H1 (cell line): ENCODE data around the gene DIAPH1. TPM values are rescaled to one million over a fixed set of nuclear protein-coding genes. Genes with fewer than 3 reads are reported as not detected.

Source experiments
- CTCF ChIA-PET: fragments of 300-600 bp; sonication (Branson Sonifier 250); formaldehyde crosslinking; loops from one replicate; lab custom pipeline; 2021; ENCODE audit not compliant: partially characterized antibody; lab: Charles Lee
- POLR2A ChIA-PET: fragments of 300-600 bp; sonication (Branson Sonifier 250); formaldehyde crosslinking; loops from one replicate; lab custom pipeline; 2021; ENCODE audit warnings: inconsistent platforms; ENCODE audit not compliant: partially characterized antibody; lab: Charles Lee
- DNase-seq, 2 experiments: peaks; one replicate each; pipeline versions ENCODE4 v3.0.0 to v3.0.0-alpha.2; 2010 to 2022; ENCODE audit warnings: low spot score in 2 of 2, low read depth in 1 of 2, mixed read lengths in 1 of 2
- FAIRE-seq: peaks from 2 replicates; lab custom pipeline; 2011; peaks lifted over from hg19 to GRCh38; lab: Jason Lieb, UNC
- H2AFZ ChIP-seq: 2 replicates; pipeline ENCODE4 v1.8.1; 2012; ENCODE audit warnings: low read length, inconsistent platforms
- H2AK5ac ChIP-seq: 2 replicates; pipeline ENCODE4 v1.6.1; 2013; ENCODE audit warnings: low read depth, low read length
- H2BK120ac ChIP-seq: replicated peaks from 2 replicates; pipeline ENCODE3; 2013; ENCODE audit warnings: low read depth, low read length, inconsistent platforms
- H2BK12ac ChIP-seq: 2 replicates; pipeline ENCODE4 v1.6.1; 2013; ENCODE audit warnings: low read depth, low read length
- H2BK15ac ChIP-seq: 2 replicates; pipeline ENCODE4 v1.6.1; 2013; ENCODE audit warnings: low read length
- H2BK20ac ChIP-seq: 2 replicates; pipeline ENCODE4 v1.6.1; 2013; ENCODE audit warnings: low read length
- H2BK5ac ChIP-seq: 2 replicates; pipeline ENCODE4 v1.6.1; 2013; ENCODE audit warnings: low read depth, low read length
- H3K14ac ChIP-seq: 2 replicates; pipeline ENCODE4 v1.6.1; 2013; ENCODE audit warnings: inconsistent platforms; ENCODE audit not compliant: insufficient read length
- H3K18ac ChIP-seq: 2 replicates; pipeline ENCODE4 v1.6.1; 2013; ENCODE audit warnings: low read length; ENCODE audit errors: extremely low read depth
- H3K23ac ChIP-seq: 2 replicates; pipeline ENCODE4 v1.6.1; 2013; ENCODE audit warnings: inconsistent platforms; ENCODE audit not compliant: insufficient read length
- H3K23me2 ChIP-seq: 2 replicates; pipeline ENCODE4 v1.6.1; 2013; ENCODE audit warnings: low read depth, low read length
- H3K27ac ChIP-seq: 2 replicates; pipeline ENCODE4 v1.6.1; 2011; ENCODE audit warnings: low read depth, low read length, inconsistent platforms
- H3K27me3 ChIP-seq, 4 experiments: replicated peaks in 1 of 4; 1 replicate in 1 of 4; 2 replicates in 3 of 4; pipeline versions ENCODE4 v1.6.1 to v1.8.1; 2011 to 2013; ENCODE audit warnings: low read length in 3 of 4, mild to moderate bottlenecking in 3 of 4, inconsistent platforms in 2 of 4, mixed read lengths in 2 of 4, moderate library complexity in 1 of 4; ENCODE audit not compliant: control insufficient read depth in 3 of 4, insufficient read depth in 3 of 4; ENCODE audit errors: extremely low read depth in 1 of 4
- H3K36me3 ChIP-seq, 4 experiments: 2 replicates each; pipeline versions ENCODE4 v1.6.1 to v1.8.1; 2011 to 2013; ENCODE audit warnings: mild to moderate bottlenecking in 4 of 4, low read length in 3 of 4, moderate library complexity in 2 of 4, control low read depth in 1 of 4, inconsistent platforms in 1 of 4; ENCODE audit not compliant: insufficient read depth in 4 of 4, control insufficient read depth in 2 of 4
- H3K4ac ChIP-seq: replicated peaks from 2 replicates; pipeline ENCODE3; 2013; ENCODE audit warnings: low read length, low read depth, mixed read lengths, inconsistent platforms; ENCODE audit not compliant: insufficient read length
- H3K4me1 ChIP-seq, 4 experiments: replicated peaks in 1 of 4; 1 replicate in 1 of 4; 2 replicates in 3 of 4; pipeline versions ENCODE4 v1.6.1 to v1.8.1; 2011 to 2013; ENCODE audit warnings: low read length in 3 of 4, inconsistent platforms in 2 of 4, mixed read lengths in 1 of 4; ENCODE audit not compliant: insufficient read depth in 4 of 4, control insufficient read depth in 3 of 4
- H3K4me2 ChIP-seq, 2 experiments: 2 replicates each; pipeline versions ENCODE4 v1.6.1 to v1.8.1; 2011 to 2013; ENCODE audit warnings: low read depth in 2 of 2, low read length in 2 of 2, control low read depth in 1 of 2, inconsistent platforms in 1 of 2, mild to moderate bottlenecking in 1 of 2; ENCODE audit not compliant: insufficient read depth in 1 of 2
- H3K4me3 ChIP-seq, 4 experiments: fragments of 200-600, 300-600 bp in 1 of 4; sonication (generic), shearing (Covaris generic), sonication (Bioruptor Twin) in 1 of 4; 2 replicates each; pipeline versions ENCODE4 v1.5.1 to v1.8.1; 2011 to 2016; ENCODE audit warnings: low read length in 4 of 4, low read depth in 3 of 4, control low read depth in 2 of 4, inconsistent platforms in 2 of 4, mild to moderate bottlenecking in 2 of 4, mixed read lengths in 1 of 4, moderate library complexity in 1 of 4; ENCODE audit not compliant: insufficient read depth in 2 of 4; ENCODE audit errors: extremely low read depth in 1 of 4
- H3K56ac ChIP-seq: replicated peaks from 2 replicates; pipeline ENCODE3; 2013; ENCODE audit warnings: low read depth, mild to moderate bottlenecking, mixed read lengths, low read length, inconsistent platforms; ENCODE audit not compliant: insufficient read length
- H3K79me1 ChIP-seq: 2 replicates; pipeline ENCODE4 v1.6.1; 2013; ENCODE audit warnings: low read depth, low read length, control low read depth
- H3K79me2 ChIP-seq, 2 experiments: 2 replicates each; pipeline versions ENCODE4 v1.6.1 to v1.8.1; 2012 to 2013; ENCODE audit warnings: low read length in 2 of 2, mild to moderate bottlenecking in 2 of 2, inconsistent platforms in 1 of 2; ENCODE audit not compliant: insufficient read depth in 2 of 2, control insufficient read depth in 1 of 2
- H3K9ac ChIP-seq, 4 experiments: replicated peaks in 1 of 4; 1 replicate in 1 of 4; 2 replicates in 3 of 4; pipeline versions ENCODE4 v1.6.1 to v1.8.1; 2011 to 2013; ENCODE audit warnings: low read depth in 3 of 4, low read length in 3 of 4, control low read depth in 2 of 4, mild to moderate bottlenecking in 2 of 4, moderate library complexity in 2 of 4, inconsistent platforms in 1 of 4; ENCODE audit errors: extremely low read depth in 1 of 4
- H3K9me3 ChIP-seq, 2 experiments: 2 replicates each; pipeline versions ENCODE4 v1.6.1 to v1.8.1; 2012 to 2013; ENCODE audit warnings: mild to moderate bottlenecking in 2 of 2, moderate library complexity in 2 of 2, control low read depth in 1 of 2, inconsistent platforms in 1 of 2, low read depth in 1 of 2, low read length in 1 of 2, mixed read lengths in 1 of 2; ENCODE audit not compliant: insufficient read depth in 2 of 2
- H4K20me1 ChIP-seq, 2 experiments: replicated peaks in 1 of 2; 2 replicates each; pipeline versions ENCODE3 to v1.8.1; 2011 to 2013; ENCODE audit warnings: inconsistent platforms in 2 of 2, low read length in 2 of 2, mild to moderate bottlenecking in 1 of 2; ENCODE audit not compliant: insufficient read depth in 2 of 2, control insufficient read depth in 1 of 2
- H4K5ac ChIP-seq: 2 replicates; pipeline ENCODE4 v1.6.1; 2013; ENCODE audit warnings: low read length, low read depth, mixed read lengths, inconsistent platforms; ENCODE audit not compliant: insufficient read length
- H4K8ac ChIP-seq: 2 replicates; pipeline ENCODE4 v1.8.0; 2013; ENCODE audit warnings: mild to moderate bottlenecking, moderate library complexity, low read length, inconsistent platforms; ENCODE audit not compliant: insufficient read depth; ENCODE audit errors: extremely low read depth
- H4K91ac ChIP-seq: replicated peaks from 2 replicates; pipeline ENCODE3; 2013; ENCODE audit warnings: low read length, mixed read lengths, inconsistent platforms; ENCODE audit not compliant: insufficient read length
- RXRA ChIP-seq: IDR thresholded peaks from 2 replicates; pipeline ENCODE4 v1.6.1; 2011; ENCODE audit warnings: low read depth, mild to moderate bottlenecking, low read length, moderate library complexity; ENCODE audit not compliant: insufficient read depth
- SUZ12 ChIP-seq: fragments of 200-600 bp; sonication (generic); IDR thresholded peaks from 2 replicates; pipeline ENCODE4 v1.6.1; 2012; ENCODE audit warnings: mild to moderate bottlenecking, inconsistent platforms, low read length, moderate library complexity, mixed read lengths
- TAF1 ChIP-seq: IDR thresholded peaks from 2 replicates; pipeline ENCODE4 v1.6.1; 2011; ENCODE audit warnings: mild to moderate bottlenecking, low read depth, low read length
- WGBS, 2 experiments: shearing (Covaris generic) in 1 of 2; methylation state at CpG; one replicate each; pipeline versions ENCODE4 v1.1.6 to v1.1.7; 2013 to 2015; ENCODE audit warnings: low lambda C conversion rate in 2 of 2, mixed read lengths in 2 of 2, inconsistent platforms in 1 of 2, low coverage in 1 of 2, missing lambda C conversion rate in 1 of 2; ENCODE audit not compliant: insufficient replicate concordance in 2 of 2, insufficient coverage in 1 of 2, insufficient read length in 1 of 2; ENCODE audit errors: extremely low coverage in 1 of 2, missing lambda C conversion rate in 1 of 2; 5-methylcytosine and 5-hydroxymethylcytosine counted together
- polyA plus RNA-seq, 7 experiments: library from polyadenylated mRNA; depleted of rRNA in 3 of 7; stranded (reverse) in 5 of 7; unstranded in 2 of 7; fragments of >200 nt in 5 of 7; fragments of 200-250 nt in 2 of 7; gene quantifications; 1 replicate in 5 of 7; 2 replicates in 1 of 7; 4 replicates in 1 of 7; pipeline versions ENCODE4 v1.2.1 to v1.2.3, GENCODE V29; 2011 to 2013; ENCODE audit warnings: missing spikeins in 2 of 7, mixed read lengths in 2 of 7
- total RNA-seq: library from RNA; stranded (reverse); fragmentation: NEBNext Ultra II Directional; extraction: Animal tissue kit (Norgen Biotek cat#: 25700); gene quantifications from 2 replicates; pipeline ENCODE4 v1.2.1, GENCODE V29; 2021

Gene DIAPH1
- total and polyA plus RNA-seq, 2 of the 8 experiments (the other 6 are each of a cell fraction or from before 2014, with no cell fraction given): 61.2 to 114 TPM

- POLR2A ChIA-PET: interaction anchor here (1.4 to 1.6 kb wide), 2 partner anchors 16 to 37 kb away, joined by 4 to 5 read pairs; no protein-coding TSS in a partner anchor
- CTCF ChIA-PET: interaction anchor here (0.8 to 8.6 kb wide), 31 partner anchors 12 to 342 kb away, joined by 3 to 218 read pairs (median 6); partner anchors contain the start of genes PCDHB10, PCDHB12, PCDHB15 and PCDHB5
Observed at GRCh38 chr5:141477044-141477575, 141.7 kb downstream of the DIAPH1 start.

More at GRCh38 chr5:141477044-141477575, 141.7 kb downstream of the DIAPH1 start:
- peaks cover 0 to 5% (median 3%) of the 10 kb centered on the region in 4 experiments; a peak in 4 of 7 replicates for H3K4me1 ChIP-seq
- no peak overlapping the region for H2BK12ac ChIP-seq
- no peaks in the 10 kb centered on the region for H3K79me1 ChIP-seq
- H2BK5ac ChIP-seq: no peak overlapping the region
- H3K27ac ChIP-seq: no peak overlapping the region
- H3K4me3 ChIP-seq: peak overlapping the region; percentile 68 to 85 (median 74); a peak in 5 of 8 replicates
- no peak overlapping the region for H2BK20ac ChIP-seq
- no peak for FAIRE-seq
- H3K23me2 ChIP-seq: no peaks in the 10 kb centered on the region; the same call in 1 of the 2 replicates
- no peak overlapping the region for H3K4ac ChIP-seq
- H2AK5ac ChIP-seq: no peak overlapping the region
- no peak overlapping the region for H3K9ac ChIP-seq
- H4K91ac ChIP-seq: no peak overlapping the region
- TF ChIP-seq RXRA: no peak
- TF ChIP-seq SUZ12: peak; percentile 11; the same call in 1 of the 2 replicates
- no peak for TF ChIP-seq TAF1
- no peak overlapping the region for H4K5ac ChIP-seq
- no peak overlapping the region for H3K23ac ChIP-seq
- H2BK15ac ChIP-seq: no peak overlapping the region
- 87% methylated on average over 24 of the region's 24 CpGs; no CpG with 5 or more reads in 1 of the 2 experiments for WGBS, 2 experiments
- peaks cover 11 to 24% (median 23%) of the 10 kb centered on the region in 4 experiments for H3K27me3 ChIP-seq
- H3K4me2 ChIP-seq: peak overlapping the region; percentile 98 to 100
- DNase-seq: no peak
- peaks cover 0 to 14% of the 10 kb centered on the region in 2 experiments for H4K20me1 ChIP-seq
- H3K79me2 ChIP-seq: no peaks in the 10 kb centered on the region
- no peak overlapping the region for H2AFZ ChIP-seq
- no peaks in the 10 kb centered on the region for H3K36me3 ChIP-seq
- no peak overlapping the region for H4K8ac ChIP-seq
- no peak overlapping the region for H3K56ac ChIP-seq
- H3K9me3 ChIP-seq: no peaks in the 10 kb centered on the region
- no peak overlapping the region for H3K18ac ChIP-seq
- no peak overlapping the region for H2BK120ac ChIP-seq
- no peak overlapping the region for H3K14ac ChIP-seq
